ENCODE results near the gene ARF6. TPM values are rescaled to one million over a fixed set of nuclear protein-coding genes. Genes with fewer than 3 reads are reported as not detected.
A peak's percentile ranks its signal among the peaks of the same experiment; 100 is the strongest.

The ARF6 gene
- total and polyA plus RNA-seq, 9 of the 15 experiments (the other 6 are each of a cell fraction or from before 2014, with no cell fraction given), result 15.3 to 35.2 (median 24.9) TPM

- Histone ChIP-seq H3K4me2 (ENCODE audit: insufficient read depth, low read length) (peak overlapping the region; percentile 29; the same call in 1 of the 2 replicates), H3K9me3 (replicated peaks; ENCODE audit: control insufficient read depth, insufficient read depth, low read depth, low read length) (no peaks in the 10 kb centered on the region), H3K4me1 (replicated peaks in 1 of 2; ENCODE audit: control insufficient read depth in 2 of 2, insufficient read depth in 2 of 2, low read length in 2 of 2) (peaks cover 17 to 29% of the 10 kb centered on the region in 2 experiments), H3K9ac (ENCODE audit: insufficient read depth in 1 of 2, low read depth in 2 of 2, low read length in 2 of 2) (no peak overlapping the region), H3K27me3 (ENCODE audit: control insufficient read depth in 2 of 2, insufficient read depth in 2 of 2, low read length in 2 of 2) (no peaks in the 10 kb centered on the region), H4K20me1 (replicated peaks; ENCODE audit: control insufficient read depth, insufficient read depth, low read length) (no peaks in the 10 kb centered on the region), H3K27ac (ENCODE audit: extremely low read depth, low read depth, low read length) (peak overlapping the region; percentile 53; the same call in 1 of the 3 replicates), H3K79me2 (ENCODE audit: control insufficient read depth, insufficient read depth, low read length) (no peaks in the 10 kb centered on the region), H3K4me3 (no peak overlapping the region), H3K9me1 (ENCODE audit: control insufficient read depth, insufficient read depth, low read length) (no peaks in the 10 kb centered on the region), H3K36me3 (ENCODE audit: control insufficient read depth, insufficient read depth, low read length) (no peaks in the 10 kb centered on the region), H2AFZ (ENCODE audit: low read depth, low read length) (peak overlapping the region; percentile 80)
- 59% methylated on average over 18 of the region's 18 CpGs for WGBS (ENCODE audit: insufficient coverage, low coverage, missing lambda C conversion rate)
- intact Hi-C loops (cut with micrococcal nuclease) (no loop called here), in situ Hi-C loops (cut with MboI) (no loop called here)
- ChIA-PET CTCF (ENCODE audit: low intra/inter-chr PET ratio) (no interaction called here), POLR2A (interaction anchor here (1.1 kb wide), 1 partner anchor 10 kb away, joined by 3 read pairs; the partner anchor contains the start of gene ARF6)
- no TSS peak for BruUV-seq (replicated peaks)
- FAIRE-seq (peak; percentile 76), ATAC-seq (peak; percentile 21; the same call in 1 of the 3 replicates), DNase-seq (ENCODE audit: extremely low read depth in 1 of 4, low spot score in 3 of 4) (peak in 1 of 4 experiments; percentile 64)
- TF ChIP-seq EP300 (IDR thresholded peaks at IDR 0.05; ENCODE audit: low read length) (peak; percentile 5; the same call in 1 of the 2 replicates), NCOA2 (IDR thresholded peaks at IDR 0.05; ENCODE audit: partially characterized antibody in 2 of 2) (no peak), NFIC (IDR thresholded peaks at IDR 0.05) (no peak), MAFG (tag; conservative IDR thresholded peaks at IDR 0.05) (0 out of 2 replicates have a peak, but pooled peaks have one; percentile 20), NFE2 (IDR thresholded peaks at IDR 0.05; ENCODE audit: low read depth) (peak; percentile 54), MITF (IDR thresholded peaks at IDR 0.05) (0 out of 2 replicates have a peak, but pooled peaks have one; percentile 21), NR2C1 (IDR thresholded peaks at IDR 0.05) (no peak), NR2C1 (tag; IDR thresholded peaks at IDR 0.05) (0 out of 2 replicates have a peak, but pooled peaks have one; percentile 8), CBFA2T3 (IDR thresholded peaks at IDR 0.05) (peak; percentile 32; the same call in 1 of the 2 replicates), ZBTB8A (IDR thresholded peaks at IDR 0.05; ENCODE audit: partially characterized antibody) (no peak), PRPF4 (IDR thresholded peaks at IDR 0.05; ENCODE audit: insufficient read depth, low read depth, low read length, poor library complexity, severe bottlenecking) (no peak), FOSL1 (tag; conservative IDR thresholded peaks at IDR 0.05) (peak; percentile 69), TOE1 (IDR thresholded peaks at IDR 0.05; ENCODE audit: borderline replicate concordance) (no peak), TOE1 (CRISPR knock-in tag; IDR thresholded peaks at IDR 0.05; ENCODE audit: borderline replicate concordance, low read depth) (no peak), ZNF239 (CRISPR knock-in tag; IDR thresholded peaks at IDR 0.05) (no peak), JUND (IDR thresholded peaks at IDR 0.05; ENCODE audit: borderline replicate concordance, low read depth, low read length) (peak; percentile 35; the same call in 1 of the 2 replicates), JUND (tag; IDR thresholded peaks at IDR 0.05; ENCODE audit: borderline replicate concordance, low read depth, low read length) (peak; percentile 22; the same call in 1 of the 3 replicates), CBFB (CRISPR knock-in tag; IDR thresholded peaks at IDR 0.05) (no peak), PURB (CRISPR knock-in tag; IDR thresholded peaks at IDR 0.05; ENCODE audit: low read depth) (no peak), SMARCE1 (IDR thresholded peaks at IDR 0.05) (0 out of 2 replicates have a peak, but pooled peaks have one; percentile 15), C11orf30 (IDR thresholded peaks at IDR 0.05; ENCODE audit: low read depth) (0 out of 2 replicates have a peak, but pooled peaks have one; percentile 27)
Observed at GRCh38 chr14:49882826-49883694, 9.8 kb upstream of the ARF6 start.

Measured in K562 (cell line).